Osteoblast (primary cell): ENCODE data around the gene LUC7L3. TPM values are rescaled to one million over a fixed set of nuclear protein-coding genes. Genes with fewer than 3 reads are reported as not detected.

ENCODE experiments used
- DNase-seq: peaks from one replicate; pipeline ENCODE4 v3.0.0; 2011; ENCODE audit warnings: low spot score, mixed read lengths; ENCODE audit not compliant: insufficient read length; ENCODE audit errors: missing footprints
- H2AFZ ChIP-seq: 2 replicates; pipeline ENCODE4 v1.6.0; 2011; ENCODE audit warnings: mild to moderate bottlenecking, low read length
- H3K27ac ChIP-seq: 2 replicates; pipeline ENCODE4 v1.5.1; 2011; ENCODE audit warnings: mild to moderate bottlenecking, low read depth, low read length, moderate library complexity
- H3K27me3 ChIP-seq: 2 replicates; pipeline ENCODE4 v1.6.0; 2012; ENCODE audit warnings: mild to moderate bottlenecking, control low read depth, inconsistent platforms, low read length, moderate library complexity; ENCODE audit not compliant: insufficient read depth
- H3K36me3 ChIP-seq: 2 replicates; pipeline ENCODE4 v1.5.1; 2011; ENCODE audit warnings: mild to moderate bottlenecking, low read length, control low read depth, moderate library complexity; ENCODE audit not compliant: insufficient read depth
- H3K4me1 ChIP-seq: 2 replicates; pipeline ENCODE4 v1.5.1; 2011; ENCODE audit warnings: mild to moderate bottlenecking, low read length, control low read depth, moderate library complexity; ENCODE audit not compliant: insufficient read depth
- H3K4me2 ChIP-seq: 2 replicates; pipeline ENCODE4 v1.6.0; 2011; ENCODE audit warnings: mild to moderate bottlenecking, low read length; ENCODE audit not compliant: insufficient read depth
- H3K4me3 ChIP-seq: fragments of 200-600 bp; sonication (generic); 3 replicates; pipeline ENCODE4 v1.5.1; 2012; ENCODE audit warnings: mild to moderate bottlenecking, low read length, inconsistent platforms; ENCODE audit not compliant: insufficient read depth
- H3K79me2 ChIP-seq: 2 replicates; pipeline ENCODE4 v1.6.0; 2012; ENCODE audit warnings: mild to moderate bottlenecking, low read length, control low read depth, inconsistent platforms; ENCODE audit not compliant: insufficient read depth
- H3K9me3 ChIP-seq: 2 replicates; pipeline ENCODE4 v1.5.1; 2011; ENCODE audit warnings: low read depth, low read length, control low read depth
- H4K20me1 ChIP-seq: 2 replicates; pipeline ENCODE4 v1.6.0; 2012; ENCODE audit warnings: mild to moderate bottlenecking, low read length, control low read depth; ENCODE audit not compliant: insufficient read depth
- CTCF ChIP-seq: IDR thresholded peaks from 2 replicates; pipeline ENCODE4 v1.5.1; 2011; ENCODE audit warnings: mild to moderate bottlenecking, low read depth, low read length, moderate library complexity; ENCODE audit errors: extremely low read depth
- total RNA-seq: library from RNA; depleted of rRNA; stranded (reverse); fragments of >200 nt; gene quantifications from 2 replicates; pipeline ENCODE4 v1.2.3, GENCODE V29; 2012

The LUC7L3 gene
- total RNA-seq, 1 donor: 34.7 TPM

- no peaks in the 10 kb centered on the region for H3K9me3 ChIP-seq
These were observed 37.0 kb upstream of the LUC7L3 start for GRCh38 chr17:50682441-50682840.

GRCh38 chr17:50682938-50683337 is 36.5 kb upstream of the LUC7L3 start:
- H3K27me3 ChIP-seq: no peaks in the 10 kb centered on the region
- no peak for DNase-seq
- TF ChIP-seq CTCF: no peak
- no peak overlapping the region for H3K27ac ChIP-seq
- H3K4me1 ChIP-seq: peaks cover 28% of the 10 kb centered on the region
- H4K20me1 ChIP-seq: no peaks in the 10 kb centered on the region
- peaks cover 5% of the 10 kb centered on the region for H3K36me3 ChIP-seq
- no peak overlapping the region for H3K4me3 ChIP-seq
- H3K79me2 ChIP-seq: no peaks in the 10 kb centered on the region
- H2AFZ ChIP-seq: no peak overlapping the region
- H3K4me2 ChIP-seq: no peak overlapping the region
- H3K9me3 ChIP-seq: no peaks in the 10 kb centered on the region

More at GRCh38 chr17:50682441-50682840, 37.0 kb upstream of the LUC7L3 start:
- Histone ChIP-seq H3K79me2 (no peaks in the 10 kb centered on the region), H3K4me3 (no peak overlapping the region), H3K4me2 (no peak overlapping the region), H3K36me3 (peaks cover 5% of the 10 kb centered on the region), H2AFZ (no peak overlapping the region), H3K27me3 (no peaks in the 10 kb centered on the region), H4K20me1 (no peaks in the 10 kb centered on the region), H3K4me1 (peaks cover 24% of the 10 kb centered on the region), H3K27ac (no peak overlapping the region)
- no peak for DNase-seq
- no peak for TF ChIP-seq CTCF

- Histone ChIP-seq H3K9me3 (no peaks in the 10 kb centered on the region), H4K20me1 (no peaks in the 10 kb centered on the region), H3K36me3 (no peaks in the 10 kb centered on the region), H3K79me2 (no peaks in the 10 kb centered on the region), H3K27me3 (no peaks in the 10 kb centered on the region), H3K4me2 (no peak overlapping the region), H3K4me3 (no peak overlapping the region), H3K27ac (no peak overlapping the region), H2AFZ (no peak overlapping the region), H3K4me1 (peaks cover 28% of the 10 kb centered on the region)
- DNase-seq: no peak
- TF ChIP-seq CTCF: no peak
These were observed 35.7 kb upstream of the LUC7L3 start for GRCh38 chr17:50683434-50684287.

GRCh38 chr17:50684288-50684611 is 35.2 kb upstream of the LUC7L3 start:
- no peak for TF ChIP-seq CTCF
- no peaks in the 10 kb centered on the region for H3K36me3 ChIP-seq
- H3K9me3 ChIP-seq: no peaks in the 10 kb centered on the region
- no peaks in the 10 kb centered on the region for H3K79me2 ChIP-seq
- H3K4me2 ChIP-seq: no peak overlapping the region
- DNase-seq: no peak
- H3K27me3 ChIP-seq: no peaks in the 10 kb centered on the region
- H4K20me1 ChIP-seq: no peaks in the 10 kb centered on the region
- peaks cover 32% of the 10 kb centered on the region for H3K4me1 ChIP-seq
- H3K4me3 ChIP-seq: no peak overlapping the region
- H2AFZ ChIP-seq: no peak overlapping the region
- no peak overlapping the region for H3K27ac ChIP-seq
